GM12874 (cell line): ENCODE data around the gene ATP10A.

Experiments
- CTCF ChIP-seq: IDR thresholded peaks from 2 replicates; pipeline ENCODE4 v1.5.1; 2011; ENCODE audit warnings: low read depth, mild to moderate bottlenecking, control low read depth, low read length, moderate library complexity; ENCODE audit not compliant: insufficient read depth

The ATP10A gene

GRCh38 chr15:25740383-25741255 is 122.5 kb downstream of the ATP10A start:
- TF ChIP-seq CTCF: no peak

- peak; percentile 55 for TF ChIP-seq CTCF
These were observed 123.4 kb downstream of the ATP10A start for GRCh38 chr15:25739687-25740121.

GRCh38 chr15:25738171-25738965 is 124.8 kb downstream of the ATP10A start:
- TF ChIP-seq CTCF: no peak

GRCh38 chr15:25737218-25737643 is 125.9 kb downstream of the ATP10A start:
- TF ChIP-seq CTCF: no peak

GRCh38 chr15:25736461-25736860 is 126.7 kb downstream of the ATP10A start:
- TF ChIP-seq CTCF: no peak

- TF ChIP-seq CTCF: no peak
These were observed 127.4 kb downstream of the ATP10A start for GRCh38 chr15:25735550-25736384.
